GM19193 (cell line): ENCODE data around the gene SLC25A26.

ENCODE experiments used
- POLR2A ChIP-seq: IDR thresholded peaks from 4 replicates; pipeline ENCODE4 v1.6.1; 2011; ENCODE audit not compliant: insufficient read depth, insufficient read length; ENCODE audit errors: extremely low read depth

Gene SLC25A26

DNA sequence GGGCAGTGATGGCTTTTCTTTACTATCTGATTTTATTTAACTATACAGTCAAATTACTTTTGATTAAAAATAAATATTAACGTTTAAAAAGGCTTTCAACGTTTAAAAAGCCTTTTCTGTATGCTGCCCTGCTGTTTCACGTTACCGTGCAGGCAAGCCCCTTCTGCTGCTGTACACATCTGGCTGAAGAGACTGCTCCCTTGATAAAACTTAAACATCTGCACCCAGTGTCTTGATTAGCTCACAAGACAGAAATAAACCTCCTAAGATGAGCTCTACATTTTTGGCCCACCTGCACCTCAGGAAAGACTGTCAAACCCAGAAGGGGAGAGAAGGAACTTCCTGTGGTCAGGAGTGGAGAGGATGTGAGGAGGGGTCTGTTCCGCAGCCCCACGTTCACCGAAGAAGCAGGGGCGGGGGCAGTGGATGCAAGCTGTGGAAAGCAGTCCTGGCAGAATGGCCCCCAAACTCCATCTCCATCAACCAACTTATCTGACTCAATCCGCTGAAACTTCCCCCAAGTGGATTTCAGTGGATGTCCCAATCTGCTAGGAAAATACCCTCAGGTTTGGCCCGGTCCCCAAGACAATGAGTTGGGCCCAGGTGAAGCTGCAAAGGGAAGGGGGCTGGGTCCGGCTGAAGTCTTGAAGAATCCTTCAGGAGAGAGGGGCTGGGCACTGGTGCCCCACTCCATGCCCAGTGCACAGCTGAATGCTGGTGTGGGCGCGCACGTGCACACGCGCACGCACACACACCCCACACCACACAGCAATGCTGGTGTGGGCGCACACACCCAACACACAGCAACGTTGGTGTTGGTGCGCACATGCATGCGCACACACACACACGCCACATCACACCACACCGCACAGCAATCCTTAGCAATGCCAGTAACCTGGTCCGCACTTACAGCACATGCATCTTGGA is 191.4 kb downstream of the SLC25A26 start:
- TF ChIP-seq POLR2A: no peak

DNA sequence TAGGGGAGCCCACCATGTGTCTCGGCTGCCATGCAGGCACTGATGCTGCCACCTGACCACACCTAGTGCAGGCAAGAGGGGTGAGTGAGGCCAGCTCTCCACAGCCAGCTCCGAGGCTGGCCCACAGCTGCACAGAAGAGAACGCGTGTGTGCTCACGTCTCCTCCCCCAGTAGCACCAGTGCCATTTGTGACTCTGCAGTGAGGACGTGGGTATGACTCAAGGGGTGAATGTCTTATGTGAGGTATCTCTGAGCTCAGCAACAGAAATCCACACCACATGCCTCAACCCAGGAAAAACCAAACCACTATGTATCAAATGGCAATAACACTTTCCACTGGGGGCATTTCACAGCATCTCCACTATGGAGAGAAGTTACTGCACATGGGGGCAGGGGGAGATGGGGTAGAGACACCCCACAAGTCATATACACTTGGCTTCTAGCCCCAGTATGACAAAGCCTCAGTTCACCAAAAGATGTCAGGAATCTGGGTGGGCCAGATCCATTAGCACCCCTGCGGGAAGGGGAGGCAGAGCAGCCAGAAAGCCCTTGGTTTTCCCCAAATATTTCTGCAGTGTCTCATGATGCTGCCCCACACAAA is 192.4 kb downstream of the SLC25A26 start:
- no peak for TF ChIP-seq POLR2A

DNA sequence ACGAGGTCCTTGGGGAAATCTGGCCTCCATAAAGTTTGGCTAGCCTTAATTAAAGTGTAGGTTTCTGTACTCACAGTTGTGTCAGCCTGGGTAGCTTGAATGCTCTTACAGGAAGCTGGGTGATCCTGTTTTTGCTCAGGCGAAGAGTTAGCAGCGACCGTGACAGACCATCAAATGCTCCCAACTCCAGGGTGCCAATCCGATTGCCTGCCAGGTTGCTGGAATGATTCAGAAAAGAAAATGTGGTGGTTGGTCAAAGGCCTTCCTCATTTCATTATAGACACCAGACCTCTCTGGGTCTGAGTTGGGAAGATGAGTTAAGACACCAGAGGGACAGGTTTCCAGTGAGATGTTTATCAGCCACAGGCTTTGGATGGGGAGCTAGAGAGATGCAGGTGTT is 194.0 kb downstream of the SLC25A26 start:
- TF ChIP-seq POLR2A: no peak

DNA sequence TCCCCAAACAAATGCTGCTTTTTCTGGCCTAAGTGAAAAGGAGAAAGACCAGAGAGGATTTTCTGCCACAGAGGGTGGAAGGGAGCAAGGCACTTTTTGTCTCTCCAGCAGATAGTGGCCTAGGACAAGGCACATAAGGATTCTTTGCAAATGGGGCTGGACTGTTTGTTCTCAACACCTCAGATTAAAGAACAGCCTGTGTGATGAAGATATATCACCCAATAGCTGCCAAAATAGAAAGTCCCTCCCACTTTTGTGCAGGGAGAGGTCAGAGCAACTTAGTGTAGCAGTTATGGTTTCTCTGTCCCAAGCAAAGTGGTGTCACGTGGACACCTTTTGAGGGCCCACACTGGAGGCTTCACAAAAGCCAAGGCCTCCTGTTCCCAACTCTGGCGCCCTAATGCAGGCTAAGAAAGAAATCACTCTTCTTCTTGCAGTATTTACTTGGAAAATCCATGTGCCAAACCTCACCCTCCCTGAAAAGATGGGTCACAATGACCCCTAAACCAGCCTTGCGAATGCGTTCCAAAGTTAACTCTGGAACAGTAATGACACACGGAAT is 195.1 kb downstream of the SLC25A26 start:
- TF ChIP-seq POLR2A: no peak

DNA sequence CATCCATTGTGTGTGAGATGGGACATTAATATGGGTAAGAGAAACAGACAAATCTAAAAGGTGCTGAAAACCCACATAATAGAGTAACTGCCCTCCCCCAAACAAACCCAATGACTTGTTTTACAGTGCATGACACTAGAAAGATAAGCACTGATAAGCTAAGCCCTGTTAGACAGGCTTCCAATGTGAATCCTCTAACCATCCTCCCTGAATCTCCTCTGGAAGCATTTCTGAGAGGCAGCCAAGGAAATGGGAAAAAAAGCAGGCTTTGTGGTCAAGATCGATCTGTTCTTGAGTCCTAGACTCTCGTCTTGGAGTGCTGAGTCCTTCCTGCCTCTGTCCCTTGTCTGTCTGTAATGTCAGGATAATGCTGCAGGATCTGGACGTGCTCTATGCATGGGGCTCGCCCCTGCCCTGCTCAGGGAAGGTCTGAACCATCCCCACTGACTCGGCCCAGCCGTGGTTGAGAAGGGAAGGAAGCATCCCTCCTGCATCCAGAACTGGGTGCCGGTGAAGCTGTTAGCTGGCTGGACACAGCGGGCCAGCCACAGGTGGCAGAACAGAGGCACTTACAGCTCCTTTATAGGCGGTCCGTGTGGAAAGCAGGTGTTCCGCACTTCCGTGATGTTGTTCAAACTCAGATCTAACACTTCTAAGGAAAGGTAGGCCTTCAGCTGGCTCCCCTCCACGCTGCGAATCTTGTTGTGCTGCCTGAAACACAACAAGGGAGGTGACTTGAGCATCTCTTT is 195.9 kb downstream of the SLC25A26 start:
- no peak for TF ChIP-seq POLR2A

DNA sequence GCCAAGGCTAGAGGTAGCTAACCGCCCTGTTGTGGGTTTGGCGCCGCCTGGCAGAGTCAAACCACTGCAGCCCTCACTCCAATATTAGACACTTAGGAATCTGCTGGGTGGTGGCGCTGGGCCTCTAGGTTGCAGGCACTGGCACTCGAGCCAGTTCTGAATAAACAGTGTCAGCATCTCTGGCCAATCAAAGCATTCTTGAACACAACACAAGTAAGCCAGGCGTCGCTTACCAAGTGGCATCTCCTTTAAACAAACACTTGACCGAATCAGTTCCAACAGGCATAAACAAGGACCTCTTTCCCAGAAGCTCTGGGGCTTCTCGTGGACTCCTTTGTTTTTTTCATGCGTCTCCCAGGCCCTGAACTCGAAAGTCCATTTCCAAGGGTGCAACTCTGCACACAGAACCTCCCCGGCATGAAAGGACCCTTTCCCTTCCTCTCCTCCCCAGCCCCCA is 197.7 kb downstream of the SLC25A26 start:
- TF ChIP-seq POLR2A: no peak

DNA sequence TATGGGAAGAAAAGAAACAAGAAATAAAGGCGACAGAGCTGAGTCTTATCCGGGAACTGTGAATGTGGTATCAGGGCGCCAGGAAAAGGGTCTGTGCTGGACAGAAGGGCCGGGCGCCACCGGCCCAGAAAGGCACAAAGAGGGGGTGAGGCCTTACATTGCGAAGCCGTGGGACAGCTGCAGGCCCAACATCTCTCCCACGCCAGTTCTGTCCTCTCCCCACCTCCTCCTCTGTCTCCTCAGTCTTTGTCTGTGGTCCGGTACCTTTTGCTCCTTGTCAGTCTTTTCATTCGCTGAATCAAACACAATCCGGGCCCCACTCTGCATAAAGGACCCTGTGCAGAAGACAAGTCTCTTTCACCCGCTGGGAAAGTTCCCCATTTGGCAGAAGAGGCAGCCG is 198.2 kb downstream of the SLC25A26 start:
- TF ChIP-seq POLR2A: no peak

DNA sequence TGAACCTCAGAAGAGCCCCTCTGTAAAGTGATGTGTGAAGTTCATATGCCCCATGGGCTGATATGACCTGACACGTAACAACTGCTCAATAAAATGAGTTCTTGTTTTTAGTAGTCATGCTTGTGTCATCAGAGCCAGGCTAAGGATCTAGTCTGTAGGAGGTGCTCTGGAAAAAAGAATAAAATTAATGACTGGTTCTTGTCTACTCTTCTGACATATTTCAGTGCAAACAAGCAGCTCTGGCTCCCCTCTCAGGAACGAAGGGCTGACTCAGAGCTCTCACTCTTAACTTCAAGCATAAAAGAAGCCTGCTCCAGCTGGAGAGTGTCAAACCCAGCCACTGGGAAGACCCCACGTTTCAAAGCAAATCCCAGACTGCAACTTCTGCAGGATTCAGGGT is 203.0 kb downstream of the SLC25A26 start:
- TF ChIP-seq POLR2A: no peak

DNA sequence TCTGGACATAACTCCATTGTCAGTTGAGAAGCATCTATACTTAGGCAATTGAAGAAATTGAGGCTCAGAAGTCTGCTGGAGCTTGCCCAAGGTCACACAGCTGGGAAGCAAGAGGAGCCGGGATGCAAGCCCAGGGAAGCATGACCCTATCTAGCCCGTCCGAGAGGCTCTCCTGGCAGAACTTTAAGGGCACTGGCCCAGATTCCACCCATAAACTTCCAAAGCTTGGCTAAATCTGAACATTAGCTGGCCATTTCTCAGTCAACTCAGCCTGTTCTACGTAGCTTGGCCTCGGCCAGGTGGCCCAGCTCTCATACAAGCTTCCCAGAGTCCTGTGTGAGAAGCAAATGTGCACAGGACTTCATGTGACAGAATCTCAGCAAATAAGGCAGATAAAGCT is 204.2 kb downstream of the SLC25A26 start:
- TF ChIP-seq POLR2A: no peak

DNA sequence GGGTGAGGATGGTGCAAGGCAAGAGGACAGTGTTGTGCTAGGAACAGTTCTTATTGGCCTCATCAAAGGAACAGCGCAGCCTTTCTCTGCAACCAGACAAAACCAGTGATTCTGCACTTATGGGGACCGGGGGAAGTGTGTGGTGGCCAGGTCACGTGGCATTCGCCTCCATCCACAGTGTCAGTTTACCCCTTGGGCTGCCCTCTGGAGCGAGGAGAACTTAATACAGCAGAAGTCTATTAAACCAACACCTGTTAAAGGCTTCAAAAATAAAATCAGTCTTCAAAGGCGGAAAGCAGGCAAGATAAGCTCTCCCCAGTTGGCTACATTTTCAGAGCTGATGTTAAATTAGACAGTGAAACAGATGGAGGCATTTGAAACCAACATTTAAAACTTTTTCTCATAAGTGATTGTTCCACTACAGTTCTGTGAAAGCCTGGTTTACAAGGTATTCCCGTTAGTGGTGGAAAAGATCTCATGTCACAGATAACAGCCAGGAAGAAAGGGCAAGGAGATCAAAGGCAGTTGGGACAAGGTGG is 204.8 kb downstream of the SLC25A26 start:
- no peak for TF ChIP-seq POLR2A

DNA sequence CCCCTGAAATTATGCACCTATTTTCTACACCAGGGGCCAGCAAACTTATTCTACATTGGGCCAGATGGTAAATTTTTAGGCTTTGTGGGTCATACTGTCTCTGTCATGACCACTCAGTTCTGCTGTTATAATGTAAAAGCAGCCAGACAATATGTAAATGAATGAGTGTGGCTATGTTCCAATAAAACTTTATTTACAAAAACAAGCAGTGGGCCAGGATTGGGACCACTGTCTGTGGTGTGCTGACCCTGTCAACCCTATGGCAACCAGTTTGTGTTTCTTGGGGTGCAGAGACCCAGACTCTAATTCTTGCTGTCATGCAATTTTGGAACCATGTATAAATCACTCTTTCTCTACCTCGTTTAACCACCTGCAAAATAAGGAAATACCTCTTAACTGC is 205.3 kb downstream of the SLC25A26 start:
- no peak for TF ChIP-seq POLR2A

DNA sequence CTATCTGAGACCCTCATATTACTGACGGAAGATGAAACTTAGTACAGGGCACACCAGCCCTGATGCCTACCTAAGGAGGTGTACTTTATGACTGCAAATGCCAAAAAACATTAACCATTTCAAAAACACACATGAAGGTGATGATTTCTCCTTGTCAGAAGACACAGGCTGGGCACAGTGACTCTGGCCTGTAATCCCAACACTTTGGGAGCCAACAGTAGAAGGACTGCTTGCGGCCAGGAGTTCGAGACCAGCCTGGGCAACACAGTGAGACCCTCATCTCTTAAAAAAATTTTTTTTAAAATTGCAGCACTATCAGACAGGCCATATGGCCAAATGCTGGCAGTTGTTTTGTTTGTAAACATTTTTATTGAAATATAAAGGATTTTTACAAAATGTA is 206.6 kb downstream of the SLC25A26 start:
- TF ChIP-seq POLR2A: no peak

DNA sequence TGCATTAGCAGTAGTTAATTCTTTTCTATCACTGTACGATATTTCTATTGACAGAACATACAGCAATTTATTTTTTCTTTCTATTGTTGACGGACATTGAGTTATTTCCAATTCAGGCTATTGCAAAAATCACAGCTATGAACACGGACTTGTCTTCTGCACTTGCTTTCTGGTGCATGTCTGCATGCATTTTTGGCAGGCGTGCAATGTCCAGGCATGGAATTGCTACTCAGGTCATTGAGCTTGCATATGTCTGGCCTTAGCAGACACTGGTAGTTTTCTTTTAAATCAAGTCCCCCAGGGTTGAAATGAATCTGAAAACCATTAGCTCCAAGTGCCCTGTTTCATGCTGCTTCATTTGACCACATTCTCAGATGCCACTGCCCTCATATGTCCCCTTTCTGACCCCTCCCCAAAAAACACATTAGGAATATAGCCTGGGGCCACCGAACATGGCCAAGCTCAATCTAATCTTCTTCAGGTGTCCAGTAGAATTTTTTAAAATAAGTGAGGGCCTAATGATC is 207.2 kb downstream of the SLC25A26 start:
- TF ChIP-seq POLR2A: no peak
